ENCODE measurements around the gene DHX8.

Gene DHX8

DNA sequence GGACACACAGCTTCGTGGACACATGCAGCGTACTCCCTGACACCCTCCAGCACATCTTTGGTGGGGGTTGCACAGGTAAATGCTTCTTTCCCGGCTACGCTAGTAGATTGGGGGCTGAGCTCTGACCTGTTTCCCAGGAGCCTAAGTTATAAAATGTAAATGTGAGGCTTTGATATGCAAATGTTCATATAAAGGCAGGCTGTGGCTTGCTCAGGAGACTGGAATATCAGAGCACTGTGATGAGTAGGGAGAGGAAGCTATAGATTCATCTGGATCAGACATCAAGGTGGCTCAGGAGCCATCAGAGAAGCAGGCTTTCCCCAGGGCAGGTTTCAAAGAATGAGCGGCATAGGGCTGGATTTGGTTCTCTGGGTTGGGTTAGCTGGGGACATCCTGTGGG lies 65.7 kb downstream of the DHX8 start:
- no peak for DNase-seq

DNA sequence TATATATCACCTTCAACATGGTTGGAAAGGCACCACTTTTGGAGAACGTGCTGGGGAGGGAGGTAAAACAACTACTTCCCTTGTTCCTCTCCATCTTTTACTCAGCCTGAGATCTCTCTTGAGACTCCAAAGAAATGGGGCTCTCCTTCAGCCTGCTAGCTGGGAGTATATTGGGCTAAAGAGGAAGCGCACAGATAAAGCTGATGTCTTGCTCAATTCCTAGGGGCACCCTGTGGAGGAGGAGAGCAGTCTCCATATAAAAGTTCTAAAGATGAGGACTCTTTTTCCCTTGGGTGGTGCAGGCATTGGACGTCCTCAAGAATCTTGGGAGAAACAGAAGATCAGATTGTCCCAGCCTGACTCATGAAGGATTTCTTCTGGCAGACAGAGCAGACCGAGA lies 67.0 kb downstream of the DHX8 start:
- no peak for DNase-seq

DNA sequence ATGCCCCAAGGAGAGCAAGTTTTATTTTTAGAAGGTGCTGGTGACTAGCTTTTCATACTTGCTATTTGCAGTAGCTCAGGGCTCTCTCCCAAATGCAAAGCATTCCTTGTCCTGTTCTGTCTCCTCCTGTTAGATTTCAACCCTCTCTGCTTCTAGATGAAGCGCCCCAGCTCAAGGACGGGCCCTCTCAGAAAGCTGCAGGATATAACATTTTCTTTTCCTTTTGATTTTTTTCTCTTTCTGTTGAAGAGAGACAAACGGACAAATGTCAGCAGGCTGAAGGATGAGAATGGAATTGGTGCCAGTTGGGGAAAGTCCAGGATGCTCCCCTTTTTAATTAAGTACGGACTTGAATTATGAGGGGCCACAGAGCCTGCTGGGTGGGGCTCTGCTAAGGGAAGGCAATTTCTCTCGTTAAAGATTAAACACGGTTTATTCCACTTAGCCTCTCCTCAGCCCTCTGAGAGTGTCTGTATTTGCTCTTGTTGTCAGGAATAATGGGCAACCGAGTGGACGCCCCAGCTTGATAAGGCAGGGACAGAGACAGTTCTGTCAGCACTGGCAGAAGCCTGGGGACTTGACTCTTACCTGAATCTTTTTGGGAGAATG lies 68.6 kb downstream of the DHX8 start:
- DNase-seq: no peak

GRCh38 chr17:43553573-43553972 lies 69.8 kb downstream of the DHX8 start:
- no peak for DNase-seq

DNA sequence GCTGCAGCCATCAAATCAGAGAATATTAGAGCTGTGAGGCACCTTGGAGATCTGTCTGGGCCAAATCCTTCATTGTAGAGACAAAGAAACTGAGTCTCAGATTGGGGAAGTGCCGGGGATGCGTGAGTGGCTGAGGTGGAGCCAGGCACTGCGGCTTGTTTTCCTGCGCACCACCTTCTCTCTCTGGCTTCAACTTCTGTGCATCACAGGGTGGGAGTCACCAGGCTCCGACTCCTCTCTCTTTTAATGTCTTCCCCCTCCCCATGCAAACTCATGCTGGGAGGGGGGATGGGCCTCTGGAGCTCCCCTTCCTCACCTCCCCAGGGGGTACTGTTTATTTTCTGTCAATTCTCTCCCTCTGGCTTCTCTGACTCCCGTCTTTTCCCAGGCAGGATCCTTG lies 71.1 kb downstream of the DHX8 start:
- DNase-seq: no peak

GRCh38 chr17:43556292-43556691 lies 72.5 kb downstream of the DHX8 start:
- peak; percentile 24 for DNase-seq

- DNase-seq: no peak
Measured at GRCh38 chr17:43558805-43559160, 75.0 kb downstream of the DHX8 start.

GRCh38 chr17:43559161-43559816 lies 75.5 kb downstream of the DHX8 start:
- no peak for DNase-seq

DNA sequence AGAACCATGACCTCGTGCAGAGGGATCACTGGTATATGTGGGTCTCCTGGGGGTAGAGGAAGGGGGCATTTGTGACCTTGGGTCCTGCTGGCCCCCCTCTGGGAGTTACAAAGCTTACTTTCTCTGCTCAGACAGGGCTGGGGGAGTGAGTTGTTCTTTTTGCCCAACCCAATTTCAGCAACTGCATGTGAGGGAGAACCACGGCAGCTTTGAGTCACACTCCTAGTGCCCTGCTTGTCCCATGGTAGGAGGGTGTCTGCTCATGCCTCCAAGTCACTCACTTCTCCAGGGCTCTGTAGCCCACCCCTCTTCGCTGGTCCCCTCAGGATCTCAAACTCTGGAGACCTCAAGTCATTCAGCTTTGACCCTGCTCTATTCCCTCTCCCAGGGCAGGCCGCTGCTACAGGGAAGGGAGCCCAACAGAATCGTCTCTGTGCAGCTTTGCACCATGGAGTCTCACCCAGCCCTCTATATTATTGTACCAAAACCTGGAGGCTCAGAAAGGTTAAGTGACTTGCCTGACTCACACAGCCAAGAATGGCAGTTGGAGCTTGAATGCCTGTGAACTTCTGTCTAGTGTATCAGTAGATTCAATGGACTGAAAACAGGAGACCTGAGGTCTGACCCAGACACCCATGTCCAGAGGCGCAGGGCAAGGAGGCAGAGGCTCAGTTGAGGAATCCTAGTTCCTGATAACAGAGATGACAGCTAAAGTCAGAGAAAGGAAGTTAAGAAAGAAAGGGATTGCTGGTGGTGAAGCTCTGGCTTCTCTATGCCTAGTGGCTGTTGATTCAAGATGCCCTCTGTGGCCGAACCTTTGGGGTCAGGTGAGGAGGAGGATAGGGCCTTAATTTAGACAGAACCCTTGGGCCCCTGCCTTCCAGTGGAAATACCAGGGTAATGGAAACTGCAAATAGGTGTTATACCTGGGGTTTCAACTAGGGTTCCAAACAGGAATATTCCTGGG lies 77.0 kb downstream of the DHX8 start:
- peak; percentile 17 for DNase-seq

DNA sequence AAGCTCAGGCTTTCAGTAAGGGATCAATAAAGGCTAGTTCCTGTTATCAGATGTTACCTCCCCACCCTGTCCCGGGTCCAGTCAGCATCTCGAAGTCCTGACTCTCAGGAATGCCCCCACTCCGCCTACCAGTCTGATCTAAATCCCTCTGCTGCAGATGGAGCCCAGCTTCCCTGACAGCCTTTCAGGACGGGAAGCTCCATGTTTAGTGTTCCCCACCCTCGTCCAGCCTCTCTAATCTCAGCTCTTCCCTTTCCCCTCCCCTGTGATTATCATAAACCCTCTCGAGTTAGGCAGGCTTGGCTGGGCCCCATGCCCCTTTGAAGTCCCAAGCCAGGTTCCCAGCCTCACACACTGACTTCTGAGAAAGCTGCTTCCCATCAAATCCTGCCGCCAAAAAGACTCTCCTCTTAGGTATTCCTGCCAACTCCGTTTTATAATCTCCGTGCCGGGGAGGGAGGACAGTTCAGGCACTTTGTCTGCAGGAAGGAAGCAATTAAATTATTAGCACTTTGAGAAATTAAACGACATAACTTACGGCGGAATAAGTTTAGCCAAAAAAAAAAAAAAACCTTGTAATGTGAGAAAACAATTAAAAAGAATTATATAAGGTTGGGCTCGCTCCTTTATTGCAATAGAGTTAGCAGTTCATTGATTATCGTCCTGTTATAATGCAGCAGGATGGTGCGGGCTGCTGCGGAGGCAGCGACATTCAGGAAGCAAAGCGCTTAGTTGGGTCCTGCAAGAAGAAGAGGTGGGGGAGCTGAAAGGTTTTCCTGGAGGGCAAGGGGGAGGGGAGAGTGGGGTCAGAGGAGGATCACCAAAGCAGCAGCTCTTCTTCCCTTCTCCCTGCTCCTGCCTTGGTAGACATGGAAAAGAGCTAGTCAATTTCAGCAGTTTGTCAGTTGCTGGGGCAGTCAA lies 79.2 kb downstream of the DHX8 start:
- no peak for DNase-seq

- no peak for DNase-seq
Measured at GRCh38 chr17:43563600-43564594, 80.1 kb downstream of the DHX8 start.

DNA sequence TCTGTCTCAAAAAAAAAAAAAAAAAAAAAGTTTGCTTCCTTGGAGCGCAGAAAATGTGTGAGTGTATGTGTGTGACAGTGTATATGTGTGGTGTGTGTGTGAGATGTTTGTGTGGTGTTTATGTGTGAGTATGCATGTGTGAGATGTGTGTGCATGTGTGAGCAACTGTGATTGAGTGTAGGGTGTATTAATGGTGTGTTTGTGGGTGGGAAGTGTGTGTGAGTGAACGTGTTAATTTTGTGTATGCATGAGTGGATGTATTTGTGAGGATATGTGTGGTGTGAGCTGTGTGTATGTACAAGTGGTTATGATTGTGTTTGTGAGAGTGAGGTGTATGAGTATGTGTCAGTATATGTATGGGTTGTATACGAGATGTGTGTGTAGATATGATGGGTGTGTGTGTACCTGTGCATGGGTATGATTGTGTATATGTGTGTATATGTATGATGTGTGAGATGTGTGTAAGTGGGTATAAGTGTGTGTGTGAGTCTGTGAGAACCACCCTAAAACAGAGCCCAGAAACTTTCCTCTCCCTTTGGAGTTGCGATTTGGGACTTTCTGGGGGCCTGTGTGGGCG lies 84.8 kb downstream of the DHX8 start:
- no peak for DNase-seq

DNA sequence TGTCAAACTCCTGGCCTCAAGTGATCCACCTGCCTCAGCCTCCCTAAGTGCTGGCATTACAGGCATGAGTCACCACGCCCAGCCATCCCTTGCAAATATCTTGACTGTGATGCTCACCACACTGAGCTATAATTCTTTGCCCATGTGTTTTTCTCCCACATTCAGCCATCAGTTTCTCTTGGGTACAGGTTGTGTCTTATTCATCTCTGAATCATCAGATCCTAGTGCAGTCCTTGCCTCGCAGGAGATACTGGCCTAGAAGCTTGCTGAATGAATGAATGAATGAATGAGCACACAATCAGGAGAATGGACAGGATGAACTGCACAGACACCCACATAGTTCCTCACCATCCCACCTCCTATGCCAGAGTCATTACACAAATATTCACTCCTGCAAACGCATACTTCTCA lies 86.7 kb downstream of the DHX8 start:
- peak; percentile 53 for DNase-seq

- DNase-seq: peak; percentile 17
Measured at GRCh38 chr17:43572368-43572980, 88.7 kb downstream of the DHX8 start.

GRCh38 chr17:43573579-43574321 lies 90.0 kb downstream of the DHX8 start:
- DNase-seq: no peak

- DNase-seq: no peak
Measured at GRCh38 chr17:43574348-43574747, 90.6 kb downstream of the DHX8 start.

GRCh38 chr17:43574896-43575525 lies 91.2 kb downstream of the DHX8 start:
- DNase-seq: no peak
